CD4-positive, alpha-beta T cell treated with Interleukin-12 subunit alpha and Interleukin-12 subunit beta, for 1 hour (primary cell): ENCODE measurements around the gene TMIGD2.
A peak's percentile ranks its signal among the peaks of the same experiment; 100 is the strongest.

Experiments
- DNase-seq: peaks from one replicate; pipeline ENCODE4 v3.0.0-alpha.2; 2020

The TMIGD2 gene

GRCh38 chr19:4326215-4326836, 24.1 kb upstream of the TMIGD2 start:
- DNase-seq, result no peak

DNA sequence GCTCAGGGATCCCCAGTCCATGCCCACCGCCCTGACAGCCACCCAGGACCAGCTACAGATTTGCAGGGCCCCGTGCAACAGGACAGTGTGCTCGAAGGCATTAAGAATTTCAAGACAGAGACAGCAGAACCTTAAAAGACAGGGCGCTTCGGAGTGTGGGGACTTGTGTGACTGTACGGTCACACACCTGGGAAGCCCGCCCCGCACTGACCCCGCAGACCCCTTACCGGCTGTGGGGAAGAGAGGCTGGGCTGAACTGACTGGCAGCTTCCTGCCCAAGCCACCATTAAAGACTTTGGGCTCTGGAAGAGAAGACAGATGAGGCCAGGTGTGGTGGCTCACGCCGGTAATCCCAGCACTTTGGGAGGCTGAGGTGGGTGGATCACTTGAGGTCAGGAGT, 22.0 kb upstream of the TMIGD2 start:
- no peak for DNase-seq

- no peak for DNase-seq
These were observed 21.5 kb upstream of the TMIGD2 start for GRCh38 chr19:4323692-4324091.

DNA sequence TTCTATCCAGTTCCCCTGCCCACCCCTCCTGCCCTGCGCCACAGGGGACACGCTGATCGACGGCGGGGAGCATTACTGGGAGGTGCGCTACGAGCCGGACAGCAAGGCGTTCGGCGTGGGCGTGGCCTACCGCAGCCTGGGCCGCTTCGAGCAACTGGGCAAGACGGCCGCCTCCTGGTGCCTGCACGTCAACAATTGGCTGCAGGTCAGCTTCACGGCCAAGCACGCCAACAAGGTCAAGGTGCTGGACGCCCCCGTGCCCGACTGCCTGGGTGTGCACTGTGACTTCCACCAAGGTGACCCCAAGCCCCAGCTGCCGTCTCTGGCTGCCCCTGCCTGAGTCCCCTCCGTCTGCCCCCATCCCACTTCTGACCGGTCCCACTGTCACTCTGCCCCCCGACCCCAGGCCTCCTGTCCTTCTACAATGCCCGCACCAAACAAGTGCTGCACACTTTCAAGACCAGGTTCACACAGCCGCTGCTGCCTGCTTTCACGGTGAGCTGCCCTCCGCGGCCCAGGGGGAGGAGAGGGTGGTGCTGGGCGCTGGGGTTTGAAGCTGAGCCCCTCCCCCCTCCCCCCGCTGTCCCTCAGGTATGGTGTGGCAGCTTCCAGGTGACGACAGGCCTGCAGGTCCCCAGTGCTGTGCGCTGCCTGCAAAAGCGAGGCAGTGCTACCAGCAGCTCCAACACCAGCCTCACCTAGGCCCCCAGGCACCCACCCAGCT, 20.9 kb upstream of the TMIGD2 start:
- DNase-seq, result no peak

GRCh38 chr19:4320419-4320818, 18.2 kb upstream of the TMIGD2 start:
- DNase-seq, result no peak

DNA sequence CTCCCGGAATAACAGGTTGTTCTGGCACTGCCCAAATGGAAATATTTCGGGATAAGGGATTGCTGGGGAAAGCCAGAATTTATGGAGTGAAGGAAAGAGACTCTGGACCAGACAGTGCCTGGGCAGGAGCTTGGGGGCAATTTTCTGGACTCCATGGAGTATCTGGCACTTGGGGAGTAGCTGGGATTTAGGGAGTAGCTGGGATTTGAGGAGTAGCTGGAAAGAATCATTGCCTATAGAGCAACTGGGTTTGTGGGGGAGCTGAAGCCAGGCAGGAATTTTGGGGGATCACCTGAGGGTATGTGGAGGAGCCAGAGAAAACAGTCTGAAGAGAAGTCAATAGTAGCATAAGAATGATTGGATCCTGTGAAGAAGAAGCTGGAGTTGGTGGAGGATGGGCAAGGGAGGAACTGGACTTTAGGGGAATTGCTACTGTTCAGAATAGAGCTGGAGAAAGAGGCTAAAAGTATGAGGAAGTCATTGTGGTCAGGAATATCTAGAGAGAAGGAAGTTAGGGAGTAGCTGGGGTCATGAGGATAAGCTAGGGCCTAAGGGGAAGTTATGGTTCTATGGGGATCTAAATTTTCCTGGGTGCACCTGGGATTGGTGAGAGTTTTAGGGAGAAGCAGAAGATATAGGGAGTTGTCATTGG, 17.0 kb upstream of the TMIGD2 start:
- no peak for DNase-seq

GRCh38 chr19:4318460-4318859, 16.3 kb upstream of the TMIGD2 start:
- no peak for DNase-seq

GRCh38 chr19:4316956-4317355, 14.8 kb upstream of the TMIGD2 start:
- no peak for DNase-seq

GRCh38 chr19:4313847-4314490, 11.8 kb upstream of the TMIGD2 start:
- DNase-seq, result no peak

- no peak for DNase-seq
These were observed 8.3 kb upstream of the TMIGD2 start for GRCh38 chr19:4310247-4311121.

- no peak for DNase-seq
These were observed 3.5 kb upstream of the TMIGD2 start for GRCh38 chr19:4305659-4306058.

GRCh38 chr19:4305257-4305612, 3.0 kb upstream of the TMIGD2 start:
- DNase-seq, result no peak

DNA sequence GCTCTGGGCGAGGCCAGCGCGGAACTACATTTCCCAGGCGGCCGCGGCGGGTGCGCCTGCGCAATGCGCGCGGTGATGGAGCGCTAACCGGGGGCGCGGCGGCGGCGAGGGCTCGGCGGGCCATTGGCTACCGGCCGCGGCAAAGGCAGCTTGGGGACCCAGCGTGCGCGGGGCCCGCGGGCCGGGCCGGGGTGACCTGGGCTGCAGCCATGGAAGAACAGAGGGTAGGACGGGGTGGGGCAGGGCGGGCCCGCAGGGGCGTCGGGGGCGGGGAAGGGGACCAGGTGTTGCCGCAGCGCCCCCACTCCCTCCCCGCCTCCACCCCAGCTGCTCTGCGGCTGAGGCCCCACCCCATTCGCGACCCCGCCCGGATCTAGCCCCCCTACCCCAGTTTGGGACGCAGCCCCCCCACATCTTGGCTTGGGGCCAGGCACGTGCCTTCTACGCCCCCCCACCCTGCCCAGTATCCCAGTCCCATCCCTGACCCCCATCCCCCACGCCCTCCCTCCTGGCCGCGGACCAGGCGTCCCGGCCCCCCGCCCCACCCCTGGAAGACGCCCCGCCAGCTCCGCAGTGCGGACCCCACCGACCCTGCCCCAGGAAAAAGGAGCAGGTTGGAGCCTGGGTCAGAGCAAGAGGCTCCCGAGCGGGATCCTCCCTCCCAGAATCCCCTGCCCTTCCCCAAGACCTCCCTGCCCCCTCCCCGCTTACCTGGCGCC, 2.5 kb upstream of the TMIGD2 start, which contains the start of gene FSD1:
Gene FSD1, plus strand, starts transcription at position 61 of the 719 bp plus-strand sequence. Its CDS starts 149 bp downstream, at position 210.
- peak; percentile 59 for DNase-seq

DNA sequence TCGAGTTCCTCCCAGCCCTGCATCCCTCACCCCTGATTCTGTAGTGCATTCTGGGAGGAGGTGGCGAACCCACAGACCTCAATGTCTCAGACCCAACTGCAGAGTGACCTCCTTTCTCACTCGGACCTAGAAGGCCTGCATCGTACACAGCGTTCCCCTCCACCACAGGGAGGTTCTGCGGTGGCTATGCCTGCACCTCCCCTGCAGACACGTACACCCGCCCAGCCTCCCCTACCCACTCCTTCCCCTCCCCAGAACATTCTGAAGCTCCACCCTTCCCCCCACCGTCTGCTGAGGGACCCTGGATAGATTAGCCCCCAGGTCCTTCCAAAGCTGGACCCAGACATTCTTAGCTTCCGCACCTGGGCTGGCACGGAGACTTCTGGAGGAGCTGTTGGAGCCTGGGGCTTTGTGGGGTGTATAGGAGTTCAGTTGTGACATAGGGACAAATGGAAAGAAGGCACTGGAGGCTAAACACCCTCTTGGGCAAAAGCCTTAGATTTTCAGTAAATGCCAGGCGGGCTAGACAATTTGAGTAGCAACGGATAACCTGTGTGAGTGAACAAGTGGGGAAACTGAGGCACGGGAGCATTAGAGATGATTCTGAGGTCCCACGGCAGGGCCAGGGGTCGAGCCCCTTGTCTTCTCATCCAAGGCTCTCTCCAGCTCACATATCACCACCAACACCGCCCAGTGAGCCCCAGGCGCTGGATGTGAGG, 1.8 kb upstream of the TMIGD2 start:
- DNase-seq, result no peak

DNA sequence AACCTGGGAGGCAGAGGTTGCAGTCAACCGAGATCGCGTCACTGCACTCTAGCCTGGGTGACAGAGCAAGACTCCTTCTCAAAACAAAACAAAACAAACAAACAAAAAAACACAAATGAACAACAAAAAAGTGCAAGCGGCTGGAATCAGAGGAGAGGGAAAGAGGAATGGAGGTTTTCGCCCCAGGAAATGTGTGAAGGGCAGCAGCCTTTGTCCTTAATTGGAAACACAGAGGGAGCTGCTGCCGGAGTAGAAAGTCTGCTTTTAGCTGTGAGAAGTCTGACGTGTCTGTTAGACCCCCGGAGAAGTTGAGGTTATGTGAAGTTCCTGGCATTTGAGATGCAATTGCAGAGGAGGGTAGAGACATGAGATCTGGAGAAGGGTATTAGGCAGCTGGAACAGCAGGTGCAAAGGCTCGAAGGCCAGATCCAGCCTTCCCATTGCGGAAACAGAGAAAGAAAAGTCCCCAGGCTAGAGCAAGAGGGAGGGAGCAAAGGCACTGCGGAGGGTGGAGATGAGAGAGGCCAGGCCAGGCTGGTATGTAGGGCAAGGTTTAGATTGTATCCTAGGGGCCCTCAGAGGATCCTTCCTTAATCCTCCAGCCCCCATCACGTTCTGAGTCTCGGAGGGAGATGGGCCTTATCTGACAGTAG, 473 bp downstream of the TMIGD2 start:
- DNase-seq, result no peak

GRCh38 chr19:4300589-4300988, 1.6 kb downstream of the TMIGD2 start:
- no peak for DNase-seq

GRCh38 chr19:4298810-4299550, 3.2 kb downstream of the TMIGD2 start:
- no peak for DNase-seq

DNA sequence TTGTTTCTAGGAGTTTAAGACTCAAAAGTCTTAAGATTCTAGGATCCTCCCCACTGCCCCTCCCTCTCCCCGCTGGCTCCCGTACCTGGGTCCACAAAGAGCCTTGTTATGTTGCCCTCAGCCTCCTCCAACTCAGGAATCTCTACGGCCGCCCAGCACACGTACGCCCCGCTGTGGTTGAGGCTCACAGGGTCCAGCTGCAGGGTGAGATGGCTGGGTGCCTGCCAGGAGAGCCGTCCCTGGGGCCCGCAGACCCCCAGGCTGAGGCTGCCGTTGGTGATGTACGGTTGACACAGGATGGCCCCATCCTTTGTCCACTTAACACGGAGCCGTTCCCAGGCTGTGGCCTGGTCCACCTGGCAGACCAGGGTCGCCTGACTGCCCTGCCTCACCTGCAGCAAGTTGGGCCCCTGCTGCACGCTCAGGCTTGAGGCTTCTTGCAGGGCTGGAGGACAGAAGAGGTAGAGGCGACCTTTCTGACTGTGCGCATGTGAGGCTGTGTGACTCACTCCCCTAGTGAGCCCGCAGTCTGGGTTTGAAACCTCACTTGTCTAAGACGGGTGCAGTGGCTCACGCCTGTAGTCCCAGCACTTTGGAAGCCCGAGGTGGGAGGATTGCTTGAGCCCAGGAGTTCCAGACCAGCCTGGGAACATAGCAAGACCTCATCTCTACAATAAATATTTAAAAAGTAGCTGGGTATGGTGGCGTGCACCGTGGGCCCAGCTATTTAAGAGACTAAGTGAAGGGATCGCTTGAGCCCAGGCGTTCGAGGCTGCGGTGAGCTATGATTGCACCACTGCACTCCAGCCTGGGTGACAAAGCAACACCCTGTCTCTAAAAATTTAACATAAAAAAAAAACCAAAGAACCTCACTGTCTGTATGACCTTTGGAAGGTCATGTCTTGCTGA, 4.0 kb downstream of the TMIGD2 start:
- no peak for DNase-seq
